ENCODE measurements around the gene DZIP1.

DZIP1 gene

DNA sequence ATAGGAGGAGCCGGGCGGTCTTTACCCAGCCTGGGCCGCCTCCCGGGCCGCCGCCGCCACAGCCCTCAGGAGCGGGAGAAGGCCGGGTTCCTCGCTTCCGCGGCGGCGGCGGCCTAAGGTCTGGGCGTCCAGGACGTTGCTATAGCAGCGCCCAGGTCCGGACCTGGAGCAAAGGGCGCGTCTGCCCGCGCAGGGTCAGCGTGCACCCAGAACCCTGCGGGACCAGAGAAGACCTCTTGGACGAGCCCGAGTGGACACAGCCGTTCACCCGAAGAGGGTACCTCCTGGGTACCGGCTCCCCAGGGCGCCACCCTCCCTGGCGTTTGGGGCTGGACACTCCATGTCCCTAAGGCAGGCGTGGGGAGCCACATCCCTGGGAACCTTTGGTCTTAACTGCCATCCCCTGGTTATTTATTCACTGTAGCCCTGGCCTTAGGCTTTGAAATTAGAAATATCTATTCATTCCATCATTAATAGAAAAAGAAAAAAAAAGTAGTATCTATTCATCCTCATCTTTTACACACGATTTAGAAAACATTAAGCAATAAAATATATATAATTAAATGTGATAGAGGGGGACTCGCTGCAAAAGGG lies 2.4 kb downstream of the DZIP1 start:
- no peak for DNase-seq

GRCh38 chr13:95641291-95642027 lies 3.0 kb downstream of the DZIP1 start:
- no peak for DNase-seq

GRCh38 chr13:95636853-95637252 lies 7.7 kb downstream of the DZIP1 start:
- DNase-seq: no peak

DNA sequence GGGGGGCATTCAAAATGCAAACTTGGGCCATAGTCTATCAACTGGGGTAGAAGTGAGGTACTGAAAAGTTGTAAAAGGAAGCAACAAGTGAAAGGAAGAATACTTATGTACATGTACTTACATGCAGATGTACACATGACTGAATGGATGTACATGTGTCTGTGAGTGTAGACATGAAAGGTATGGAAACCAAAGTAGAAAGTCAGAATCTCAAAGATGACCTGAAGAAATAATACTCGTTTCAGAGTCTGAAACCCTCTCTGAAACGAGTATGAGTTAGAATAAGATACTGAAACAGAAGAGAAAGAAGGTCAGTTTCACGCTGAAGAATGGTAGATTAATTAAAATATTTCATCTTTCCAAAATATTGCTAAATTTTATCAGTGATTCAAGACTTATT lies 13.9 kb downstream of the DZIP1 start:
- no peak for DNase-seq

GRCh38 chr13:95629071-95629470 lies 15.4 kb downstream of the DZIP1 start:
- DNase-seq: no peak

DNA sequence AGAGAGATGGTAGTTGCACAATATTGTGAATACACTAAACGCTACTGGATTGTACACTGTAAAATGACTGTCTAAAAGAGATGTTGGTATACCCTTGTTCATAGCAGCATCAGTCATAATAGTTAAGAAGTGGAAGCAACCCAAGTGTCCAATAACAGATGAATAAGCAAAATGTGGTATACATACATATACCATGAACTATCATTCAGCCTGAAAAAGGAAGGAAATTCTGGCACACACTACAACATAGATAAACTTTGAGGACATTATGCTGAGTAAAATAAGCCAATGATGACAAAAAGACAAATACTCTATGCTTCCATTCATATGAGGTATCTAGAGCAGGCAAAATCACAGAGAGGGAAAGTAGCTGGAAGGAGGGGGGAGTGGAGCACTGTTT lies 16.0 kb downstream of the DZIP1 start:
- no peak for DNase-seq

GRCh38 chr13:95627590-95627989 lies 16.9 kb downstream of the DZIP1 start:
- no peak for DNase-seq

DNA sequence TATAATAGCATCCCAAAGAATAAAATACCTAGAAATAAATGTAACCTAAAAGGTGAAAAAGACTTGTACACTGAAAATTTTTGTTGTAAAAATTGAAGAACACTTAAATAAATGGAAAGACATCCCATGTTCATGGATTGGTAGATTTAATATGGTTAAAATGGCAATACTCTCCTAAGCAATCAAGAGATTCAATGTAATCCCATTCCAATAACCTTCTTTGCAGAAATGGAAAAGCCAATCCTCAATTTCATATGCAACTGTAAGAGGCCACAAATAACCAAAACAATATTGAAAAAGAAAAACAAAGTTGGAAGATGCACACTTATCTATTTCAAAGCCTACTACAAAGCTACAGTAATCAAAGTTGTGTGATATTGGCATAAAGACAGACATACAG lies 17.7 kb downstream of the DZIP1 start:
- no peak for DNase-seq

- no peak for DNase-seq
Measured at GRCh38 chr13:95624020-95624419, 20.5 kb downstream of the DZIP1 start.

GRCh38 chr13:95623141-95623540 lies 21.4 kb downstream of the DZIP1 start:
- DNase-seq: no peak

GRCh38 chr13:95620825-95621498 lies 23.5 kb downstream of the DZIP1 start:
- no peak for DNase-seq

- DNase-seq: no peak
Measured at GRCh38 chr13:95620030-95620824, 24.3 kb downstream of the DZIP1 start.

DNA sequence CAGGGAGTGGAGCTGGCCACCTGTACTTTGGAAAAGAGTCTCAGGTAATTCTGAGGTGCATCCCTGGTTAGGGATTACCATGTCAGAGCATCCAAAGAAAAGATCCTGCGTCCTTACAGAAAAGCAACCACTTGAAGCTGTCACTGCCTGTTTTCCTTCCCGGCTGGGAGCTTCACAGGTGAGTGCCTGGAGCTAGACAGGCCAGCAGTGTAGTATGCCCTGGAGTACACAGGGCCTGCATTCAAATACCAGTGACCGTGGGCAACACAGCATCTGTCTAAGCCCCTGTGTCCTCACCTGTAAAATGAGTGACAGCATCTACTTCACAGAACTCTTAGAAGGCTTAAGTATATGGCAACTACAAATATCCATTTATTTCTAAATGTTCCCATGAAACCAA lies 29.0 kb downstream of the DZIP1 start:
- no peak for DNase-seq

DNA sequence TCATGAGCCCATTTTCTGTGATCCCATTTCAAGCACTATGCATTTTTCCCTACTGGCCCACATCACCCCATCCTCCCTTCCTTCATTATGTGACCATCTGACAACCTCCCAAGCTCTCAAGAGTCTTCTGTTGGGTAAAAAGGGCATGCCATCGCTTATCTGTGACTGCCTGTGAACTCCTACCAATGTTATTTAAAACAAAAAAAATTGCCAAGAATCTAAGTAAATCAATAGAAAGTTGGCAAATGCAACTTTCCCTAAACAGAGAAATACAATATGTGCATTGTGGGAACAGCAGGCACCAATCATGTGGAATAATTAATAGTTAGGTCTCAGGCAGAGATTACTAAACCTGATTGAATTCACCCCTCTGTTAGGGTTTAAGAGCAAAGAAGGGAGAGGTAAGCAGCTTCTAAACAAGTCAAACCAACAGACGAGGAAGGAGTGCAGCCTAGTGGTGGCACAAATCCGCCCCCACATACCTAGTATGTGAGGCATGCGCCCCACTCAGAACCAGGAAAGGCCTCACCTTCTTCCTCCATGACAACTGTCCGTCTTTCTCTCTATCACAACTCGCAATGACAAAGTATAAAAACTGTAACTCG lies 29.8 kb downstream of the DZIP1 start:
- no peak for DNase-seq

DNA sequence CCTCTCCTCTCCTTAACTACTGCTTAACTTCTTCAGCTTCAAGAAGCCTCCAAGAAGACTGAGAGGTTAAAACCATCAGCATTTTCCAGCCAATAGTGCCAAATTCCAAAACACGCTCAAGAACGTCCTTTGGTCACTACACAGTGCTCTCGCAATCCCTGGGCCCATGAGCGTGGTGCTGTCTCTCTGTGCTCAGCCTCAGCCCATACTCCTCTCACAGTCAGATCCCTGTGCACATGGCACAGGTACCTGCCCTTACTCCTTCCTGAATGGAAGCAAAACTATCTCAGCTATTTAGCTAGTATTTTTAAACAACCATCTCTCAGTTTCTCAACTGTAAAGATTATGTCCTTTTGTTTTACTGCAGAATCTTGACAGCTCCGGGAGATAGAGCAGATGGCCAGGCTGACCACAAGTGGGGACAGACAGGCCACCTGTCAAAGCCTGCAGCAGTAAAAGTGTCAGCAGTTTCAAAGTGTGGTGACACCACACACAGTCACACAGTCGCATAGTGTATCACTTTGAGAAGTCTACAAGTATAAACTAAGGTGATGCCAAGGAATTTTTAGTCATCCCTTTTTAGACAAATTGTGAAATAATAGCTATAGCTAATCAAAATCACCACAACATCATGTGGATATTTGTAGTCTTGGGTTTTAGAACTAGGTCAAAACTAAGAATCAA lies 35.7 kb downstream of the DZIP1 start:
- no peak for DNase-seq

DNA sequence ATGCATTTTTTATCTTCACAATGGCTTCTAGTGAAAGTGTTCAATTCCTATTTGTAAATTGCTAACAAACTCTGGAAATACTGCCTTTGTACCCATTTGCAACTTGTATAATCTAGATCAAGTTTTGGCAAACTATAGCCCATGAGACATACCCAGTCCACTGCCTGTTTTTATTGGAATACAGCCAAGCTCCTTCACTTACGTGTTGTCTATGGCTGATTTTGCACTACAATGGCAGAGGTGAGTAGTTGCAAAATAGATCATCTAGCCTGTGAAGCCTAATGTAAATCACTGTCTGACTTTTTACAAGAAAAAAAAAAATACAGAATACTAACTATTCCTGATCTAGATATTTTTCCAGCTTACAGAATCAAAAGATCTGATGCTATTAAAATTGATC lies 37.1 kb downstream of the DZIP1 start:
- no peak for DNase-seq

DNA sequence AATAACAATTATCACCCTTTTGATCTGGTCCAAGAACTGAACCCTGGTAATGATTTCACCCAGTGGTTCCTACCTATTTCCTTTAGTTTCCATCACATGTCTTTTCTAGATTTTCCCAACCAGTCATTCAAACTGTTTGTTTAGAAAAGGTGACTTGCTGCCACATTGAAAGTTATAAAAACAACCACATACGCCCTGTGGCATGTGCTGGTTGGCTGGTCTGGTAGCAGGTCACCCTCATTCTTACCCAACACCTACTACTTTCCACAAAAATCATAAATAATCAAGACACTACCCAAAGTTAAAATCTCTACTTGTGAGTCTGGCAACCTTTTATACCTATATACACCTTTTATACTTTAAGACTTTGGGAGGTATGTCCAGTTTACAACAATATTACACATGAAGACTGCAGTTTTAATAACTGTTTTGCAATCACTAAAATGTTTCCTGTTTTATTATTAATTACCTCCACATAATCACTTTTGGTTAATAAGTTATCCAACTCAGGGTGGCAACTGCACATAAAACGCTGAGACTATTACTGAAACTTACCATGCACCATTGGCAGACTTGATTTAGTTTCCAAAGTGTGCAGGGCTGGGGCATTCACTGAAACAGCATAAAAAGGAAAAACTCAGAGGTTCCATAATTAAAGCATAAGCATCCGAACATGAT lies 38.9 kb downstream of the DZIP1 start:
- DNase-seq: no peak

GRCh38 chr13:95604556-95604915 lies 40.0 kb downstream of the DZIP1 start:
- DNase-seq: no peak

GRCh38 chr13:95603887-95604555 lies 40.5 kb downstream of the DZIP1 start:
- DNase-seq: no peak

DNA sequence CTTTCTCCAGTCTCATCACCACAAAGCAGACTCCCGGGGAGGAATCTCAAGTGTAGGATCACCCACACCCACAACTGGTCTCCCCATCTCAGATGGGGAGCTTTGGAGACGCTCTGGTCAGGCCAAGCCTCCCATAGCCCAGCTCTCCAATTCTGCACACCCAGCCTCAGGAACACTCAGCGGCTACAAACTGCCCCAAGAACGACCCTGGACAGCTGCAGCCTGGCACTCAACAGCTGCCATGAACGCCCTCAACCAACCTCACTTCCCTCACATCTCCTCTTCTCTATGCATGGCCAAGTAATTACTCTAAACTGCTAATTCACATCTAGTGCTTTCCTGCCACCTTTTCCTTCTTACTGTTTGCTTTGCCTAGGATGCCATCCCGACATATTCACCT lies 42.6 kb downstream of the DZIP1 start:
- no peak for DNase-seq

DNA sequence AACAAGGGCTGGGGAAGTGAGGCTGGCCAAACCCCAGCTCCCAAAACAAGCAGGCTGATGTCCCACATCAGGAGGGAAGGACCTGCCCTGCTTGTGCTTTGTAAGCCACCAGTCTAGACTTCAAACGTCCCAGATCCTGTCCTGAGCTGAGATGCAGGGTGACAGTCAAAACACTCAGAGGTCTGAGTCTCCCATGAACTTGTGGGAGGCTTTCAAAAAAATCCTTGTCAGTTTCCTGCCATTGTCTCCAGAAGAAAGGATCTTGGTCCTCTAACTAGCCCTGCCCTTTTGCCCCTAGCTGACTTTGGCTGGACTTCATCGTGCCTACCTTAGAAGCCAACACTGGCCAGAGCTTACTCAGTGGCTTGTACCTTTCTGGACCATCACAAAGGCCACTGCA lies 43.3 kb downstream of the DZIP1 start:
- no peak for DNase-seq

All from NCI-H524 treated with DMSO at 0.1 percent for 48 hours (cell line).